HepG2 (cell line): ENCODE measurements around the gene EI24.

Experiments
- HNRNPH1 ChIP-seq: fragments of 200-400 bp; formaldehyde crosslinking; optimal IDR thresholded peaks from 2 replicates; pipeline ENCODE3; 2017; ENCODE audit warnings: mild to moderate bottlenecking, low read depth, low read length
- RELA ChIP-seq: sonication (generic); formaldehyde crosslinking; IDR thresholded peaks from 2 replicates; pipeline ENCODE4 v1.4.0; 2020; ENCODE audit warnings: missing genetic modification reagents
- SATB2 ChIP-seq: sonication (generic); formaldehyde crosslinking; IDR thresholded peaks from 2 replicates; pipeline ENCODE4 v1.5.0; 2020; ENCODE audit warnings: missing genetic modification reagents
- ZMAT5 ChIP-seq: sonication (generic); formaldehyde crosslinking; IDR thresholded peaks from 2 replicates; pipeline ENCODE4 v1.5.0; 2020; ENCODE audit warnings: mild to moderate bottlenecking, low read depth, missing genetic modification reagents, borderline replicate concordance
- ZNF18 ChIP-seq: sonication (generic); formaldehyde crosslinking; IDR thresholded peaks from 2 replicates; pipeline ENCODE4 v1.8.0; 2022; ENCODE audit warnings: mild to moderate bottlenecking, missing genetic modification reagents; ENCODE audit not compliant: insufficient replicate concordance
- ZNF629 ChIP-seq: sonication (generic); formaldehyde crosslinking; conservative IDR thresholded peaks from 2 replicates; pipeline ENCODE4 v1.5.0; 2020; ENCODE audit warnings: missing genetic modification reagents
- TF ChIP-seq, protein P1 (sequence below): sonication (generic); formaldehyde crosslinking; IDR thresholded peaks from 2 replicates; pipeline ENCODE4 v1.5.1; 2020; ENCODE audit warnings: missing genetic modification reagents, mild to moderate bottlenecking, borderline replicate concordance
- TF ChIP-seq, protein P2 (sequence below): sonication (generic); formaldehyde crosslinking; IDR thresholded peaks from 2 replicates; pipeline ENCODE4 v1.4.0; 2020; ENCODE audit warnings: missing genetic modification reagents

GRCh38 chr11:125552927-125553326 lies 16.4 kb upstream of the EI24 start:
- TF ChIP-seq SATB2 (CRISPR knock-in tag) (no peak), ZMAT5 (CRISPR knock-in tag) (no peak), RELA (CRISPR knock-in tag) (no peak), ZNF629 (CRISPR knock-in tag) (no peak), HNRNPH1 (no peak), ZNF18 (no peak)
- TF ChIP-seq, protein P1, sequence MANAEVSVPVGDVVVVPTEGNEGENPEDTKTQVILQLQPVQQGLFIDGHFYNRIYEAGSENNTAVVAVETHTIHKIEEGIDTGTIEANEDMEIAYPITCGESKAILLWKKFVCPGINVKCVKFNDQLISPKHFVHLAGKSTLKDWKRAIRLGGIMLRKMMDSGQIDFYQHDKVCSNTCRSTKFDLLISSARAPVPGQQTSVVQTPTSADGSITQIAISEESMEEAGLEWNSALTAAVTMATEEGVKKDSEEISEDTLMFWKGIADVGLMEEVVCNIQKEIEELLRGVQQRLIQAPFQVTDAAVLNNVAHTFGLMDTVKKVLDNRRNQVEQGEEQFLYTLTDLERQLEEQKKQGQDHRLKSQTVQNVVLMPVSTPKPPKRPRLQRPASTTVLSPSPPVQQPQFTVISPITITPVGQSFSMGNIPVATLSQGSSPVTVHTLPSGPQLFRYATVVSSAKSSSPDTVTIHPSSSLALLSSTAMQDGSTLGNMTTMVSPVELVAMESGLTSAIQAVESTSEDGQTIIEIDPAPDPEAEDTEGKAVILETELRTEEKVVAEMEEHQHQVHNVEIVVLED (CRISPR knock-in tag), result no peak
- TF ChIP-seq, protein P2, sequence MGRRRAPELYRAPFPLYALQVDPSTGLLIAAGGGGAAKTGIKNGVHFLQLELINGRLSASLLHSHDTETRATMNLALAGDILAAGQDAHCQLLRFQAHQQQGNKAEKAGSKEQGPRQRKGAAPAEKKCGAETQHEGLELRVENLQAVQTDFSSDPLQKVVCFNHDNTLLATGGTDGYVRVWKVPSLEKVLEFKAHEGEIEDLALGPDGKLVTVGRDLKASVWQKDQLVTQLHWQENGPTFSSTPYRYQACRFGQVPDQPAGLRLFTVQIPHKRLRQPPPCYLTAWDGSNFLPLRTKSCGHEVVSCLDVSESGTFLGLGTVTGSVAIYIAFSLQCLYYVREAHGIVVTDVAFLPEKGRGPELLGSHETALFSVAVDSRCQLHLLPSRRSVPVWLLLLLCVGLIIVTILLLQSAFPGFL (CRISPR knock-in tag), result no peak
